IMR-90 (cell line): ENCODE results near the gene IFITM10. TPM values are rescaled to one million over a fixed set of nuclear protein-coding genes. Genes with fewer than 3 reads are reported as not detected.

Experiments
- ATAC-seq: fragments of 200-7000 bp; cut with Tn5 transposase; 2 replicates; pipeline ENCODE4 v1.9.1; 2020; ENCODE audit warnings: low read depth, mild to moderate bottlenecking, moderate library complexity
- BruUV-seq: library from RNA; stranded (reverse); fragments of 400-500 nt; replicated peaks from 2 replicates; lab custom pipeline; 2021; lab: Mats Ljungman, UMichigan
- CTCF ChIA-PET: fragments of 300-600 bp; formaldehyde crosslinking; extraction: SDS; loops from one replicate; lab custom pipeline; 2021; ENCODE audit warnings: antibody characterized with exemption; lab: Yijun Ruan, JAX
- POLR2A ChIA-PET: fragments of 300-600 bp; sonication (Branson Sonifier 250); formaldehyde crosslinking; loops from one replicate; lab custom pipeline; 2022; ENCODE audit warnings: antibody characterized with exemption; ENCODE audit not compliant: unreplicated experiment; lab: Charles Lee
- DNase-seq: peaks from one replicate; pipeline ENCODE4 v3.0.0; 2013
- H2AFZ ChIP-seq: replicated peaks from 2 replicates; pipeline ENCODE3; 2013; ENCODE audit warnings: low read length, mild to moderate bottlenecking; ENCODE audit not compliant: poor library complexity
- H2AK5ac ChIP-seq: 2 replicates; pipeline ENCODE4 v1.6.1; 2013; ENCODE audit warnings: low read depth, low read length, inconsistent platforms
- H2AK9ac ChIP-seq: replicated peaks from 2 replicates; pipeline ENCODE3; 2013; ENCODE audit warnings: mild to moderate bottlenecking, low read depth, low read length, moderate library complexity; ENCODE audit not compliant: poor library complexity
- H2BK120ac ChIP-seq: 2 replicates; pipeline ENCODE4 v1.6.1; 2013; ENCODE audit warnings: low read depth, low read length, inconsistent platforms
- H2BK15ac ChIP-seq: 3 replicates; pipeline ENCODE4 v1.6.1; 2013; ENCODE audit warnings: low read depth, low read length, inconsistent platforms
- H2BK20ac ChIP-seq: 2 replicates; pipeline ENCODE4 v1.6.1; 2013; ENCODE audit warnings: low read depth, mild to moderate bottlenecking, inconsistent platforms, low read length, moderate library complexity
- H2BK5ac ChIP-seq: 2 replicates; pipeline ENCODE4 v1.6.1; 2013; ENCODE audit warnings: mild to moderate bottlenecking, low read depth, low read length, inconsistent platforms; ENCODE audit not compliant: poor library complexity, severe bottlenecking
- H3K14ac ChIP-seq: replicated peaks from 2 replicates; pipeline ENCODE4 v1.6.1; 2013; ENCODE audit warnings: low read depth, low read length, inconsistent platforms
- H3K18ac ChIP-seq: 2 replicates; pipeline ENCODE4 v1.6.1; 2013; ENCODE audit warnings: low read depth, low read length, control low read depth
- H3K23ac ChIP-seq: 2 replicates; pipeline ENCODE4 v1.6.1; 2013; ENCODE audit warnings: low read depth, low read length, inconsistent platforms
- H3K27ac ChIP-seq: 2 replicates; pipeline ENCODE4 v1.5.1; 2013; ENCODE audit warnings: mild to moderate bottlenecking, control low read depth, low read length; ENCODE audit not compliant: insufficient read depth
- H3K27me3 ChIP-seq: 2 replicates; pipeline ENCODE4 v1.6.1; 2013; ENCODE audit warnings: low read length; ENCODE audit not compliant: control insufficient read depth, insufficient read depth
- H3K36me3 ChIP-seq: 2 replicates; pipeline ENCODE4 v1.6.1; 2013; ENCODE audit warnings: low read length, mixed read lengths; ENCODE audit not compliant: control insufficient read depth, insufficient read depth
- H3K4ac ChIP-seq: 2 replicates; pipeline ENCODE4 v1.6.1; 2013; ENCODE audit warnings: low read depth, low read length, inconsistent platforms
- H3K4me1 ChIP-seq: 2 replicates; pipeline ENCODE4 v1.6.1; 2013; ENCODE audit warnings: low read length, mixed read lengths; ENCODE audit not compliant: control insufficient read depth, insufficient read depth
- H3K4me2 ChIP-seq: 2 replicates; pipeline ENCODE4 v1.6.1; 2013; ENCODE audit warnings: low read depth, mild to moderate bottlenecking, control low read depth, low read length, moderate library complexity
- H3K4me3 ChIP-seq: 2 replicates; pipeline ENCODE4 v1.5.1; 2013; ENCODE audit warnings: low read depth, mild to moderate bottlenecking, control low read depth, low read length, moderate library complexity; ENCODE audit not compliant: insufficient read depth
- H3K56ac ChIP-seq: 2 replicates; pipeline ENCODE4 v1.6.1; 2013; ENCODE audit warnings: low read length, inconsistent platforms; ENCODE audit not compliant: insufficient read depth; ENCODE audit errors: extremely low read depth
- H3K79me1 ChIP-seq, 2 experiments: 2 replicates each; pipeline ENCODE4 v1.6.1; 2013; ENCODE audit warnings: low read length in 2 of 2, inconsistent platforms in 1 of 2, low read depth in 1 of 2
- H3K9ac ChIP-seq: 2 replicates; pipeline ENCODE4 v1.6.1; 2013; ENCODE audit warnings: low read depth, low read length, control low read depth
- H3K9me1 ChIP-seq: 2 replicates; pipeline ENCODE4 v1.6.1; 2013; ENCODE audit warnings: low read length, inconsistent platforms; ENCODE audit not compliant: insufficient read depth
- H3K9me3 ChIP-seq: 2 replicates; pipeline ENCODE4 v1.6.1; 2013; ENCODE audit warnings: low read length; ENCODE audit not compliant: control insufficient read depth, insufficient read depth
- H4K20me1 ChIP-seq: 2 replicates; pipeline ENCODE4 v1.6.1; 2013; ENCODE audit warnings: low read length, inconsistent platforms; ENCODE audit not compliant: insufficient read depth
- H4K5ac ChIP-seq: 2 replicates; pipeline ENCODE4 v1.6.1; 2013; ENCODE audit warnings: mild to moderate bottlenecking, low read depth, low read length, control low read depth
- H4K8ac ChIP-seq, 2 experiments: 2 replicates each; pipeline ENCODE4 v1.6.1; 2013; ENCODE audit warnings: low read depth in 2 of 2, low read length in 2 of 2, control low read depth in 1 of 2, inconsistent platforms in 1 of 2
- H4K91ac ChIP-seq: 2 replicates; pipeline ENCODE4 v1.6.1; 2013; ENCODE audit warnings: low read depth, low read length, inconsistent platforms; ENCODE audit not compliant: insufficient read depth
- CEBPB ChIP-seq: IDR thresholded peaks from 2 replicates; pipeline ENCODE4 v1.6.1; 2012; ENCODE audit warnings: low read depth, low read length, improper control_type of control experiment
- CHD1 ChIP-seq: IDR thresholded peaks from 2 replicates; pipeline ENCODE4 v1.6.1; 2012; ENCODE audit warnings: low read depth, low read length, improper control_type of control experiment
- CTCF ChIP-seq: conservative IDR thresholded peaks from 2 replicates; pipeline ENCODE4 v1.5.1; 2012; ENCODE audit warnings: mild to moderate bottlenecking, low read depth, low read length, improper control_type of control experiment
- ELK1 ChIP-seq: fragments of 150-350 bp; IDR thresholded peaks from 2 replicates; pipeline ENCODE4 v1.6.1; 2016; ENCODE audit warnings: low read depth, mild to moderate bottlenecking, low read length, moderate library complexity, borderline replicate concordance
- FOS ChIP-seq: fragments of 150-350 bp; IDR thresholded peaks from 2 replicates; pipeline ENCODE4 v1.6.1; 2016; ENCODE audit warnings: low read depth, low read length
- MAFK ChIP-seq: IDR thresholded peaks from 2 replicates; pipeline ENCODE4 v1.6.1; 2012; ENCODE audit warnings: low read depth, low read length, improper control_type of control experiment
- MAZ ChIP-seq: IDR thresholded peaks from 2 replicates; pipeline ENCODE4 v1.6.1; 2012; ENCODE audit warnings: low read depth, mild to moderate bottlenecking, low read length, improper control_type of control experiment, moderate library complexity, borderline replicate concordance
- MXI1 ChIP-seq: IDR thresholded peaks from 2 replicates; pipeline ENCODE4 v1.6.1; 2012; ENCODE audit warnings: low read depth, mild to moderate bottlenecking, low read length, moderate library complexity, borderline replicate concordance
- POLR2A ChIP-seq: IDR thresholded peaks from 2 replicates; pipeline ENCODE4 v1.6.1; 2012; ENCODE audit warnings: mild to moderate bottlenecking, low read depth, low read length
- RAD21 ChIP-seq: IDR thresholded peaks from 2 replicates; pipeline ENCODE4 v1.6.1; 2012; ENCODE audit warnings: low read length, improper control_type of control experiment
- RFX5 ChIP-seq: IDR thresholded peaks from 2 replicates; pipeline ENCODE4 v1.8.0; 2012; ENCODE audit warnings: low read depth, mild to moderate bottlenecking, low read length, moderate library complexity
- SMC3 ChIP-seq: fragments of 150-350 bp; IDR thresholded peaks from 2 replicates; pipeline ENCODE4 v1.6.1; 2016; ENCODE audit warnings: low read depth, mild to moderate bottlenecking, antibody characterized with exemption, low read length, moderate library complexity
- USF2 ChIP-seq: fragments of 150-350 bp; IDR thresholded peaks from 2 replicates; pipeline ENCODE4 v1.6.1; 2017; ENCODE audit warnings: mild to moderate bottlenecking, antibody characterized with exemption, low read length, low read depth
- WGBS, 2 experiments: methylation state at CpG; one replicate each; pipeline versions ENCODE4 v1.1.5 to v1.1.7; 2013; ENCODE audit warnings: missing lambda C conversion rate in 2 of 2; ENCODE audit not compliant: insufficient read length in 1 of 2; ENCODE audit errors: extremely low coverage in 2 of 2; 5-methylcytosine and 5-hydroxymethylcytosine counted together
- dilution Hi-C: fragments of 300-500 bp; cut with HindIII; formaldehyde crosslinking; loops from one replicate; pipeline ENCODE4 v1.14.3; 2018; ENCODE audit warnings: low sequenced_read_pairs; ENCODE audit not compliant: unreplicated experiment
- in situ Hi-C: fragments of 300-500 bp; cut with MboI; formaldehyde crosslinking; loops from 3 replicates; pipeline ENCODE4 v1.14.3; 2019; ENCODE audit warnings: low sequenced_read_pairs, inconsistent platforms, mixed read lengths
- intact Hi-C: fragments of 100-400 bp; cut with micrococcal nuclease; formaldehyde crosslinking; loops from 2 replicates; pipeline ENCODE4 v1.10.0; 2022
- polyA plus RNA-seq, 3 experiments: library from polyadenylated mRNA; depleted of rRNA; stranded (reverse); fragments of >200 nt; gene quantifications; 2 replicates each; pipeline ENCODE4 v1.2.3, GENCODE V29; 2012; ENCODE audit warnings: low replicate concordance in 1 of 3
- total RNA-seq: library from RNA; depleted of rRNA; stranded (reverse); fragments of >200 nt; gene quantifications from 2 replicates; pipeline ENCODE4 v1.2.3, GENCODE V29; 2012

The IFITM10 gene
- total and polyA plus RNA-seq, 2 of the 4 experiments (the other 2 are of a cell fraction), result 0.15 to 0.18 TPM

- Histone ChIP-seq H2AK9ac (no peak overlapping the region), H3K27ac (no peak overlapping the region), H3K14ac (no peak overlapping the region), H2BK20ac (no peak overlapping the region), H3K36me3 (no peaks in the 10 kb centered on the region), H3K27me3 (peaks cover 49% of the 10 kb centered on the region), H3K9ac (no peak overlapping the region), H3K4ac (no peak overlapping the region), H3K79me1 (no peaks in the 10 kb centered on the region), H2BK15ac (no peak overlapping the region), H3K23ac (no peak overlapping the region), H3K9me1 (no peaks in the 10 kb centered on the region; the same call in 1 of the 2 replicates), H2AFZ (no peak overlapping the region), H3K4me3 (no peak overlapping the region), H4K8ac (no peak overlapping the region), H3K18ac (no peak overlapping the region), H2BK120ac (no peak overlapping the region), H3K56ac (no peak overlapping the region), H2AK5ac (no peak overlapping the region), H3K4me2 (no peak overlapping the region), H4K91ac (no peak overlapping the region), H4K5ac (no peak overlapping the region), H2BK5ac (no peak overlapping the region), H3K9me3 (peaks cover 3% of the 10 kb centered on the region), H3K4me1 (no peaks in the 10 kb centered on the region), H4K20me1 (no peaks in the 10 kb centered on the region)
- intact Hi-C loops, result no loop called here
- POLR2A ChIA-PET, result interaction anchor here (0.6 kb wide), 1 partner anchor 127 kb away, joined by 3 read pairs; no protein-coding TSS in a partner anchor
- in situ Hi-C loops, result no loop called here
- no peak for TF ChIP-seq MAFK
- TF ChIP-seq POLR2A, result no peak
- no peak for TF ChIP-seq CHD1
- no peak for TF ChIP-seq CTCF
- no peak for TF ChIP-seq MXI1
- TF ChIP-seq ELK1, result no peak
- no peak for TF ChIP-seq RFX5
- no peak for TF ChIP-seq USF2
- TF ChIP-seq MAZ, result no peak
- no peak for TF ChIP-seq FOS
- TF ChIP-seq CEBPB, result no peak
- no peak for TF ChIP-seq RAD21
- no peak for TF ChIP-seq SMC3
- no peak for ATAC-seq
- WGBS, 2 experiments, result 77% methylated on average over 3 of the region's 15 CpGs; no CpG with 5 or more reads in 1 of the 2 experiments
- BruUV-seq, result no TSS peak
- dilution Hi-C loops, result no loop called here
- no peak for DNase-seq
- CTCF ChIA-PET, result interaction anchor here (1.2 kb wide), 1 partner anchor 12 kb away, joined by 4 read pairs; no protein-coding TSS in a partner anchor
Measured at GRCh38 chr11:1705126-1706052, 45.0 kb downstream of the IFITM10 start.
